Measurements from ENCODE around the gene ABI3.

ABI3 gene

GRCh38 chr17:49249292-49249794, 38.8 kb downstream of the ABI3 start:
- no peak overlapping the region for H3K27ac ChIP-seq
- TF ChIP-seq ZFX (IDR thresholded peaks at IDR 0.05) (no peak), CTCF (conservative IDR thresholded peaks at IDR 0.05) (no peak)

GRCh38 chr17:49249890-49250522, 39.5 kb downstream of the ABI3 start:
- H3K27ac ChIP-seq, result no peak overlapping the region
- TF ChIP-seq ZFX (IDR thresholded peaks at IDR 0.05) (no peak), CTCF (conservative IDR thresholded peaks at IDR 0.05) (no peak)

GRCh38 chr17:49252148-49252695, 41.7 kb downstream of the ABI3 start:
- TF ChIP-seq ZFX (IDR thresholded peaks at IDR 0.05) (no peak), CTCF (conservative IDR thresholded peaks at IDR 0.05) (no peak)
- H3K27ac ChIP-seq, result no peak overlapping the region

GRCh38 chr17:49254066-49254465, 43.6 kb downstream of the ABI3 start:
- no peak overlapping the region for H3K27ac ChIP-seq
- TF ChIP-seq CTCF (conservative IDR thresholded peaks at IDR 0.05) (no peak), ZFX (IDR thresholded peaks at IDR 0.05) (no peak)

- TF ChIP-seq ZFX (IDR thresholded peaks at IDR 0.05) (no peak), CTCF (conservative IDR thresholded peaks at IDR 0.05) (no peak)
Observed at GRCh38 chr17:49255125-49255524, 44.6 kb downstream of the ABI3 start.

GRCh38 chr17:49258394-49258793, 47.9 kb downstream of the ABI3 start:
- no peak overlapping the region for H3K27ac ChIP-seq
- TF ChIP-seq ZFX (IDR thresholded peaks at IDR 0.05) (no peak), CTCF (conservative IDR thresholded peaks at IDR 0.05) (no peak)

More at GRCh38 chr17:49255125-49255524, 44.6 kb downstream of the ABI3 start:
- H3K27ac ChIP-seq, result no peak overlapping the region

- H3K27ac ChIP-seq, result no peak overlapping the region
- TF ChIP-seq CTCF (conservative IDR thresholded peaks at IDR 0.05) (no peak), ZFX (IDR thresholded peaks at IDR 0.05) (no peak)
Observed at GRCh38 chr17:49259663-49260010, 49.1 kb downstream of the ABI3 start.

Measured in C4-2B (cell line).